BJ (cell line): ENCODE measurements around the gene SLC17A9. TPM values are rescaled to one million over a fixed set of nuclear protein-coding genes. Genes with fewer than 3 reads are reported as not detected.
A peak's percentile ranks its signal among the peaks of the same experiment; 100 is the strongest.

Source experiments
- CTCF ChIA-PET: fragments of 350-600 bp; formaldehyde crosslinking; extraction: SDS; loops from one replicate; lab custom pipeline; 2021; ENCODE audit warnings: antibody characterized with exemption, inconsistent platforms; lab: Yijun Ruan, JAX
- POLR2A ChIA-PET: fragments of 300-600 bp; sonication (Branson Sonifier 250); formaldehyde crosslinking; extraction: SDS; loops from one replicate; lab custom pipeline; 2021; ENCODE audit warnings: antibody characterized with exemption; lab: Charles Lee
- DNase-seq: peaks from one replicate; pipeline ENCODE4 v3.0.0-alpha.2; 2011; ENCODE audit warnings: low read depth
- H3K27me3 ChIP-seq: 2 replicates; pipeline ENCODE4 v1.6.0; 2011; ENCODE audit warnings: low read length; ENCODE audit not compliant: control insufficient read depth, insufficient read depth
- H3K36me3 ChIP-seq: 2 replicates; pipeline ENCODE4 v1.5.1; 2011; ENCODE audit warnings: low read length; ENCODE audit not compliant: control insufficient read depth, insufficient read depth
- H3K4me3 ChIP-seq: 2 replicates; pipeline ENCODE4 v1.5.1; 2011; ENCODE audit warnings: low read depth, mild to moderate bottlenecking, control low read depth, low read length
- CTCF ChIP-seq: IDR thresholded peaks from 2 replicates; pipeline ENCODE4 v1.5.1; 2011; ENCODE audit warnings: low read depth, mild to moderate bottlenecking, control low read depth, inconsistent platforms, low read length, moderate library complexity; ENCODE audit not compliant: insufficient read depth
- polyA plus RNA-seq: library from polyadenylated mRNA; depleted of rRNA; stranded (reverse); fragments of >200 nt; gene quantifications from 2 replicates; pipeline ENCODE4 v1.2.3, GENCODE V29; 2011

The SLC17A9 gene
- polyA plus RNA-seq, 1 experiment, result 30.8 TPM

- Histone ChIP-seq H3K27me3 (no peaks in the 10 kb centered on the region), H3K4me3 (no peak overlapping the region), H3K36me3 (peaks cover 49% of the 10 kb centered on the region)
- POLR2A ChIA-PET, result no interaction called here
- CTCF ChIA-PET, result interaction anchor here (1.5 to 2.5 kb wide), 5 partner anchors 8 to 31 kb away, joined by 4 to 18 read pairs (median 11); no protein-coding TSS in a partner anchor
- DNase-seq, result no peak
- no peak for TF ChIP-seq CTCF
Observed at GRCh38 chr20:62906647-62907375, 45.7 kb upstream of the SLC17A9 start.

GRCh38 chr20:62907384-62908317, 44.9 kb upstream of the SLC17A9 start:
- peak; percentile 55 for TF ChIP-seq CTCF
- DNase-seq, result no peak
- Histone ChIP-seq H3K27me3 (no peaks in the 10 kb centered on the region), H3K36me3 (peaks cover 49% of the 10 kb centered on the region), H3K4me3 (no peak overlapping the region)
- POLR2A ChIA-PET, result no interaction called here
- CTCF ChIA-PET, result interaction anchor here (0.6 to 2.5 kb wide), 8 partner anchors 9 to 54 kb away, joined by 3 to 18 read pairs (median 4); partner anchors contain the start of gene DIDO1

- TF ChIP-seq CTCF, result no peak
- no peaks in the 10 kb centered on the region for H3K27me3 ChIP-seq
- DNase-seq, result no peak
- ChIA-PET CTCF (interaction anchor here (1.0 to 2.5 kb wide), 4 partner anchors 9 to 17 kb away, joined by 3 to 18 read pairs (median 8); partner anchors contain the start of gene DIDO1), POLR2A (no interaction called here)
- no peak overlapping the region for H3K4me3 ChIP-seq
- peaks cover 43% of the 10 kb centered on the region for H3K36me3 ChIP-seq
Observed at GRCh38 chr20:62908971-62909791, 43.3 kb upstream of the SLC17A9 start.

GRCh38 chr20:62910217-62910766, 42.2 kb upstream of the SLC17A9 start:
- ChIA-PET CTCF (interaction anchor here (6.3 kb wide), 1 partner anchor 9 kb away, joined by 31 read pairs; no protein-coding TSS in a partner anchor), POLR2A (no interaction called here)
- TF ChIP-seq CTCF, result no peak
- peaks cover 40% of the 10 kb centered on the region for H3K36me3 ChIP-seq
- no peak overlapping the region for H3K4me3 ChIP-seq
- no peak for DNase-seq
- H3K27me3 ChIP-seq, result no peaks in the 10 kb centered on the region
